Measurements from ENCODE around the gene RABGAP1L.

DNA sequence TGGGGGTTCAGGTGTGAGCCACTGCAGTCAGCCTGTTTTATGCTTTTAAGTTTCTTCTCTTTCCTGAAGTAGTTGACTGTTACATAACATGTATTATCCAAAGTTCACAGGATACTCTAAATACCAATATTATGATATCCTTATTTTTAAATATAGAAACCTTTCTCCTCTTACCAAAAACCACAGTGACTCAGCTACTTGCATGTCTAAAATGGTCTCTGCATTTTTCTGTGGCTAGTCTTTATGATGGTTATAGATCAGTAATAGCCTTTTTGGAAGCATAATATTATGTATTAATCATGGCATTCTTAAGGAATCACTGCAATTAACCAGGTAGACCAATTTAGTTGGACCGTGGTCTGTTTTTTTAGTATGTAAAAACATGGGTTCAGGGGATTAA is 629.7 kb downstream of the RABGAP1L start:
- no peak for TF ChIP-seq CTCF (IDR thresholded peaks at IDR 0.05)
- TF ChIP-seq POLR2AphosphoS5 (IDR thresholded peaks at IDR 0.05): no peak
- TF ChIP-seq POLR2A (IDR thresholded peaks at IDR 0.05): no peak
- TF ChIP-seq EP300 (IDR thresholded peaks at IDR 0.05): no peak
